Measurements from ENCODE around the gene MRPS11. TPM values are rescaled to one million over a fixed set of nuclear protein-coding genes. Genes with fewer than 3 reads are reported as not detected.
"Not testable (repeated sequence)": the region's sequence is repeated elsewhere in the genome, so short reads cannot be mapped to it uniquely, and the experiment has no call there.

MRPS11 gene
- total RNA-seq, 5 donors from 2014 or later (not counting 1 experiment from before 2014, with no cell fraction given) = 16.7 to 33.0 (median 27.4) TPM

DNA sequence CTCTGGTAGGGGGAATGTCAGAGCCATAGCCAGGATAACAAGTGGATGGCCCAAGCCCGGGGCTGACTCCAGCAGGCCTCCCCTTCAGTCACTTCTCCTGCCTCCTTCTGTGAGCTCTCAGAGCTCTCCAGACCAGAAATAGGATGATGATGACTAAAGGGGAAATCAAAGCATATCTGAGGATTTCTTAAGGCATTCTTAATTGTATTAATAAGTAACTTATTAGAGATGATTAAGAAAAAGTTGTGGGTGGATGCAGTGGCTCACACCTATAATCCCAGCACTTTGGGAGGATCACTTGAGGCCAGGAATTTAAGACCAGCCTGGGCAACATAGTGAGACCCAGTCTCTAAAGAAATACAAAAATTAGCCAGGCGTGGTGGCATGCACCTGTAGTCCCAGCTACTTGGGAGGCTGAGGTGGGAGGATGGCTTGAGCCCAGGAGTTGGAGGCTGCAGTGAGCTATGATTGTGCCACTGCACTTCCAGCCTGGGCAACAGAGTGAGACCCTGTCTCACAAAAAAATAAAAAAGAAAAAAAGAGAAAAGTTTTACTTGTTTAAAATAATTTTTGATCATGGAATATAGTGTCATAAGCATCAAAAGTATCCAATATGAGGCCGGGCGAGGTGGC is 6.3 kb downstream of the MRPS11 start:
- H3K36me3 ChIP-seq (ENCODE audit: control insufficient read depth in 2 of 2, extremely low read depth in 1 of 2, insufficient read depth in 1 of 2, low read length in 1 of 2) = peaks cover 11 to 46% of the 10 kb centered on the region in 2 donors
- CTCF ChIA-PET; H3K9me3 Mint-ChIP-seq; H3K27ac Mint-ChIP-seq; H3K27me3 Mint-ChIP-seq; H3K27me3 ChIP-seq (replicated peaks in 1 of 2; ENCODE audit: control insufficient read depth in 2 of 2, extremely low read depth in 1 of 2, insufficient read depth in 2 of 2, low read length in 1 of 2); H3K9me3 ChIP-seq; H3K4me3 Mint-ChIP-seq; POLR2A ChIA-PET; ATAC-seq (replicated peaks in 1 of 4); H3K4me1 ChIP-seq (ENCODE audit: control insufficient read depth in 1 of 2, extremely low read depth in 1 of 2, insufficient read depth in 2 of 2, low read length in 2 of 2); H3K4me3 ChIP-seq (ENCODE audit: control insufficient read depth in 1 of 2, extremely low read depth in 1 of 2, low read length in 1 of 2); H3K4me1 Mint-ChIP-seq; DNase-seq; H3K27ac ChIP-seq (ENCODE audit: low read length): not testable (repeated sequence)
- WGBS (ENCODE audit: insufficient coverage) = 88% methylated on average over 1 of the region's 4 CpGs
- H3K36me3 Mint-ChIP-seq = peaks cover 35% of the 10 kb centered on the region

DNA sequence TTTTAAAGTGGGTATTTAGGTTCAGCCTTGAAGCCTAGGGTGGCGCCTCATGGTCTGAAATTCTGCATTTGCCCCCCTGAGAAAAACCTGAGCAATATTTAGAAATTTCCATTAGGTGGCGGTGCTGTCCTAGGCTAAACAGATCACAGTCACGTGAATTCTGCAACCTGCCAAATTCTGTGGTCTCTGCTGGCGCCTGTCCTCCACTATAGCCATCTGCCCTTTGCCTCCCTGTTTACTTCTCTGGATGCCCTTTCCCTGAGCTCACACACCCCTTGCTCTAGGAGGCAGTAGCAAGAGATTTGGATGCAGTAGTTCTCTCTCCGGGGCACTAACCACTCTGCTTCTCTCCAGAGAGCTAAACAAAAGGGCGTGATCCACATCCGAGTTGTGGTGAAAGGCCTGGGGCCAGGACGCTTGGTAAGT is 9.1 kb downstream of the MRPS11 start:
- Mint-ChIP-seq H3K27ac (no peak overlapping the region), H3K36me3 (peaks cover 39% of the 10 kb centered on the region), H3K4me1 (peaks cover 0 to 8% (median 0%) of the 10 kb centered on the region in 3 donors), H3K9me3 (no peaks in the 10 kb centered on the region), H3K27me3 (no peaks in the 10 kb centered on the region), H3K4me3 (no peak overlapping the region)
- Histone ChIP-seq H3K4me3 (ENCODE audit: control insufficient read depth in 1 of 2, extremely low read depth in 1 of 2, low read length in 1 of 2) (no peak overlapping the region), H3K9me3 (no peaks in the 10 kb centered on the region), H3K4me1 (ENCODE audit: control insufficient read depth in 1 of 2, extremely low read depth in 1 of 2, insufficient read depth in 2 of 2, low read length in 2 of 2) (no peaks in the 10 kb centered on the region), H3K27me3 (replicated peaks in 1 of 2; ENCODE audit: control insufficient read depth in 2 of 2, extremely low read depth in 1 of 2, insufficient read depth in 2 of 2, low read length in 1 of 2) (no peaks in the 10 kb centered on the region), H3K36me3 (ENCODE audit: control insufficient read depth in 2 of 2, extremely low read depth in 1 of 2, insufficient read depth in 1 of 2, low read length in 1 of 2) (peaks cover 13 to 43% of the 10 kb centered on the region in 2 donors), H3K27ac (ENCODE audit: low read length) (no peak overlapping the region)
- DNase-seq (peak in 6 of 35 experiments; percentile 3 to 49 (median 14)), ATAC-seq (replicated peaks in 1 of 4) (peak in 2 of 4 experiments; percentile 29 to 40)
- 87% methylated on average over 7 of the region's 8 CpGs for WGBS (ENCODE audit: insufficient coverage)
- POLR2A ChIA-PET = no interaction called here
- CTCF ChIA-PET = interaction anchor here in 1 of 2 donors (1.1 kb wide), 1 partner anchor 162 kb away, joined by 3 read pairs; no protein-coding TSS in a partner anchor

DNA sequence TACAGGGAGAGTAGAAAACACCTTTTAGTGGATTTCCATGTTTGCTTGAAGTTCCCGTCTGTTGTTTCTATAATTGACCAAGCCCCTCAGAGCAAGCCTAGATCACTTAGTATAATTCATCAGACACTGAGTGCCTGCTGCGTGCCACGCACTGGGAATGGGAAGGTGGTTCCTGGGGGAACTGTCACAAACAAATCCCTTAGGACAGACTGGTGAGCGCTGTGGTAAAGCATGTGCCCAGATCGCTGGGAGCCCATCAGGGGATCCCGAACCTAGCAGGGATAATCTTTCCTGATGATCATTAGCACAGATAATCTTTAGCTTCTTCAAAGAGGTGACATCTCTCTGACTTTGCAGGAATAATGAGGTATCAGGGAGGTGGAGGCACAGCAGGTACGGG is 9.6 kb downstream of the MRPS11 start:
- Histone ChIP-seq H3K36me3 (ENCODE audit: control insufficient read depth in 2 of 2, extremely low read depth in 1 of 2, insufficient read depth in 1 of 2, low read length in 1 of 2) (peaks cover 13 to 43% of the 10 kb centered on the region in 2 donors), H3K27me3 (replicated peaks in 1 of 2; ENCODE audit: control insufficient read depth in 2 of 2, extremely low read depth in 1 of 2, insufficient read depth in 2 of 2, low read length in 1 of 2) (no peaks in the 10 kb centered on the region), H3K9me3 (no peaks in the 10 kb centered on the region), H3K4me3 (ENCODE audit: control insufficient read depth in 1 of 2, extremely low read depth in 1 of 2, low read length in 1 of 2) (no peak overlapping the region), H3K27ac (ENCODE audit: low read length) (no peak overlapping the region), H3K4me1 (ENCODE audit: control insufficient read depth in 1 of 2, extremely low read depth in 1 of 2, insufficient read depth in 2 of 2, low read length in 2 of 2) (no peaks in the 10 kb centered on the region)
- Mint-ChIP-seq H3K9me3 (no peaks in the 10 kb centered on the region), H3K27me3 (no peaks in the 10 kb centered on the region), H3K4me1 (peaks cover 0 to 3% (median 0%) of the 10 kb centered on the region in 3 donors), H3K4me3 (no peak overlapping the region), H3K27ac (no peak overlapping the region), H3K36me3 (peaks cover 41% of the 10 kb centered on the region)
- ChIA-PET CTCF (interaction anchor here in 1 of 2 donors (1.1 kb wide), 1 partner anchor 161 kb away, joined by 3 read pairs; no protein-coding TSS in a partner anchor), POLR2A (no interaction called here)
- no peak for DNase-seq
- no peak for ATAC-seq (replicated peaks in 1 of 4)
- 100% methylated on average over 4 of the region's 7 CpGs for WGBS (ENCODE audit: insufficient coverage)

DNA sequence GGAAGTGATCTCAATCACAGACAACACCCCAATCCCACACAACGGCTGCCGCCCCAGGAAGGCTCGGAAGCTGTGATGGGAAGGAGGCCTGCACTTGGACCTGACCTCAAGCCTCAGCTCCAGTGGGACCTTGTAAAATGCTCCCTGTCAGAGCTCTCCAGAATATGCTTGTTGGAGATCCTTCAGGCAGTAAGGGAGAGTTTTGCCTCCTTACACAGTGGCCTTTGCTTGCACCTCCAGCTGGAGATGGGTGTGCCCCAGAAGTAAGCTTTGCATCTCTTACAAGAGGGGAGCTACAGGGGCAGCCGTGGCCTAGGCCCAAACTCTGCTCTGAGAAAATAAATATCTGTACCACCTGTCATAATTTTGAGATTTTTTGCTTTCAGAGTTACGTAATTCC is 10.4 kb downstream of the MRPS11 start:
- H3K4me3 ChIP-seq (ENCODE audit: control insufficient read depth in 1 of 2, extremely low read depth in 1 of 2, low read length in 1 of 2) = no peak overlapping the region
- H3K4me3 Mint-ChIP-seq = no peak overlapping the region
- no CpG with 5 or more reads among the region's 5 CpGs for WGBS (ENCODE audit: insufficient coverage)
- ATAC-seq (replicated peaks in 1 of 4) = no peak
- ChIA-PET CTCF (interaction anchor here in 1 of 2 donors (1.1 kb wide), 1 partner anchor 160 kb away, joined by 3 read pairs; no protein-coding TSS in a partner anchor), POLR2A (no interaction called here)
- no peaks in the 10 kb centered on the region for H3K27me3 Mint-ChIP-seq
- H3K27me3 ChIP-seq (replicated peaks in 1 of 2; ENCODE audit: control insufficient read depth in 2 of 2, extremely low read depth in 1 of 2, insufficient read depth in 2 of 2, low read length in 1 of 2) = no peaks in the 10 kb centered on the region
- peaks cover 42% of the 10 kb centered on the region for H3K36me3 Mint-ChIP-seq
- no peaks in the 10 kb centered on the region for H3K4me1 Mint-ChIP-seq
- no peak for DNase-seq
- no peaks in the 10 kb centered on the region for H3K9me3 Mint-ChIP-seq
- no peak overlapping the region for H3K27ac Mint-ChIP-seq
- no peaks in the 10 kb centered on the region for H3K9me3 ChIP-seq
- no peak overlapping the region for H3K27ac ChIP-seq (ENCODE audit: low read length)
- peaks cover 13 to 39% of the 10 kb centered on the region in 2 donors for H3K36me3 ChIP-seq (ENCODE audit: control insufficient read depth in 2 of 2, extremely low read depth in 1 of 2, insufficient read depth in 1 of 2, low read length in 1 of 2)
- no peaks in the 10 kb centered on the region for H3K4me1 ChIP-seq (ENCODE audit: control insufficient read depth in 1 of 2, extremely low read depth in 1 of 2, insufficient read depth in 2 of 2, low read length in 2 of 2)

DNA sequence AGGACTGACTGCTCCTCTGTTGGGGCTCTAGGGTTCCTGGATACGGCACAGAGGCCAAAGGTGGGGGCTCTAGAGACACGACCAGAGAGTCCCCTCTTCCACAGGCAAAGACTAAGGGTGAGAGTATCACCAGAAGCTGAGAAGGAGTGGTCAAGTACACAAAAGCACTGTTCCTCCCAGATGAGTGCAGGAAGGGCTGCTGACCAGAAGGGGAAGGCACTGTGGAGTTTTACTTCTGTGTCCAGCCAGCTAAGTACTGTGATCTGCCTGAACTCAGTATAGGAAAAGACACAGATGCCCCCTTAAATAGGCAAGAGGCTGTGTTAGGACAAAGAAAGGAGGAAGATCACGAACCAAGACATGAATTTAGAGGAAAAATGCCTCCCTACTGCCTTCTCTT is 11.7 kb downstream of the MRPS11 start:
- ATAC-seq (replicated peaks in 1 of 4) (no peak), DNase-seq (no peak)
- Histone ChIP-seq H3K9me3 (no peaks in the 10 kb centered on the region), H3K4me1 (ENCODE audit: control insufficient read depth in 1 of 2, extremely low read depth in 1 of 2, insufficient read depth in 2 of 2, low read length in 2 of 2) (no peaks in the 10 kb centered on the region), H3K4me3 (ENCODE audit: control insufficient read depth in 1 of 2, extremely low read depth in 1 of 2, low read length in 1 of 2) (no peak overlapping the region), H3K36me3 (ENCODE audit: control insufficient read depth in 2 of 2, extremely low read depth in 1 of 2, insufficient read depth in 1 of 2, low read length in 1 of 2) (peaks cover 13 to 34% of the 10 kb centered on the region in 2 donors), H3K27ac (ENCODE audit: low read length) (no peak overlapping the region), H3K27me3 (replicated peaks in 1 of 2; ENCODE audit: control insufficient read depth in 2 of 2, extremely low read depth in 1 of 2, insufficient read depth in 2 of 2, low read length in 1 of 2) (no peaks in the 10 kb centered on the region)
- CTCF ChIA-PET = no interaction called here
- Mint-ChIP-seq H3K4me3 (no peak overlapping the region), H3K4me1 (no peaks in the 10 kb centered on the region), H3K27ac (no peak overlapping the region), H3K27me3 (no peaks in the 10 kb centered on the region), H3K9me3 (no peaks in the 10 kb centered on the region), H3K36me3 (peaks cover 36% of the 10 kb centered on the region)
- WGBS (ENCODE audit: insufficient coverage) = no CpG with 5 or more reads among the region's 3 CpGs
- POLR2A ChIA-PET = no interaction called here

DNA sequence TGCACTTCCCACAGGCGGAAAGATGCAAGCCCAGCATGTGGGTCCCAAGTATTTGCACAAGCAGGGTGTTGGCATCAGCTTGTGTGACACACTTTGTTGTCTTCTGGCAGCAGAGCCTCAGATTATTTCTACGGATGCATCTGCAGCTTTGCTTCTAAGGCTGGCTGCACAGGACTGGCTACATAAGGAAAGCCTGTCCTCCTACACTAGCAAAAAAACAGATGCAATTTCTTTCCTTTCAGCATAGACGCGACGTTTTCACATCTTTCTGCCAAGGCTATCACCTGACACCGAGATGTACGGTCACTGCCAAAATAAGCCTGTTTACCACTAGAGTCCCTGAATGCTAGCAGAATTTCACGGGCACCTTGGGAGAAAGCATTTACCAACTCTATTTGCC is 13.5 kb downstream of the MRPS11 start:
- Mint-ChIP-seq H3K27ac (no peak overlapping the region), H3K27me3 (no peaks in the 10 kb centered on the region), H3K4me1 (no peaks in the 10 kb centered on the region), H3K36me3 (peaks cover 25% of the 10 kb centered on the region), H3K4me3 (no peak overlapping the region), H3K9me3 (no peaks in the 10 kb centered on the region)
- POLR2A ChIA-PET = no interaction called here
- DNase-seq (no peak), ATAC-seq (replicated peaks in 1 of 4) (no peak)
- CTCF ChIA-PET = interaction anchor here in 1 of 2 donors (0.6 kb wide), 1 partner anchor 28 kb away, joined by 7 read pairs; no protein-coding TSS in a partner anchor
- WGBS (ENCODE audit: insufficient coverage) = 97% methylated on average over 8 of the region's 8 CpGs
- H3K4me3 ChIP-seq (ENCODE audit: control insufficient read depth in 1 of 2, extremely low read depth in 1 of 2, low read length in 1 of 2) = no peak overlapping the region
- H3K27ac ChIP-seq (ENCODE audit: low read length) = no peak overlapping the region
- H3K9me3 ChIP-seq = no peaks in the 10 kb centered on the region
- H3K4me1 ChIP-seq (ENCODE audit: control insufficient read depth in 1 of 2, extremely low read depth in 1 of 2, insufficient read depth in 2 of 2, low read length in 2 of 2) = no peaks in the 10 kb centered on the region
- peaks cover 10 to 23% of the 10 kb centered on the region in 2 donors for H3K36me3 ChIP-seq (ENCODE audit: control insufficient read depth in 2 of 2, extremely low read depth in 1 of 2, insufficient read depth in 1 of 2, low read length in 1 of 2)
- H3K27me3 ChIP-seq (replicated peaks in 1 of 2; ENCODE audit: control insufficient read depth in 2 of 2, extremely low read depth in 1 of 2, insufficient read depth in 2 of 2, low read length in 1 of 2) = no peaks in the 10 kb centered on the region
